NCI-H2227 (cell line): ENCODE measurements around the gene PARN.
"Not testable (repeated sequence)": the region's sequence is repeated elsewhere in the genome, so short reads cannot be mapped to it uniquely, and the experiment has no call there.

ENCODE experiments used
- DNase-seq: peaks from one replicate; lab custom pipeline; 2025; ENCODE audit not compliant: unreplicated experiment; lab: John Stamatoyannopoulos, UW

Gene PARN

GRCh38 chr16:14629919-14630619 lies at the start of gene PARN:
Gene PARN, minus strand, starts transcription at chr16:14630260. Its CDS starts 135 bp downstream, at chr16:14630125.
- DNase-seq: peak; percentile 98

- DNase-seq: no peak
These were observed 48.9 kb upstream of the PARN start for GRCh38 chr16:14678748-14679497.

GRCh38 chr16:14677627-14678026 lies 47.6 kb upstream of the PARN start:
- DNase-seq: no peak

- no peak for DNase-seq
These were observed 46.6 kb upstream of the PARN start for GRCh38 chr16:14676633-14677032.

GRCh38 chr16:14672403-14672971 lies 42.4 kb upstream of the PARN start:
- DNase-seq: no peak

- no peak for DNase-seq
These were observed 39.7 kb upstream of the PARN start for GRCh38 chr16:14669776-14670175.

GRCh38 chr16:14668556-14669223 lies 38.6 kb upstream of the PARN start:
- no peak for DNase-seq

- DNase-seq: no peak
These were observed 37.5 kb upstream of the PARN start for GRCh38 chr16:14667347-14668266.

- no peak for DNase-seq
These were observed 28.0 kb upstream of the PARN start for GRCh38 chr16:14658063-14658462.

GRCh38 chr16:14652726-14653125 lies 22.7 kb upstream of the PARN start:
- DNase-seq: no peak

- DNase-seq: no peak
These were observed 20.6 kb upstream of the PARN start for GRCh38 chr16:14650629-14651028.

GRCh38 chr16:14649816-14650215 lies 19.8 kb upstream of the PARN start:
- DNase-seq: no peak

- DNase-seq: no peak
These were observed 11.9 kb upstream of the PARN start for GRCh38 chr16:14641926-14642325.

GRCh38 chr16:14641206-14641605 lies 11.1 kb upstream of the PARN start:
- DNase-seq: no peak

GRCh38 chr16:14640538-14640937 lies 10.5 kb upstream of the PARN start:
- DNase-seq: no peak

GRCh38 chr16:14636951-14637240 lies 6.8 kb upstream of the PARN start:
- not testable (repeated sequence) for DNase-seq

- not testable (repeated sequence) for DNase-seq
These were observed 6.3 kb upstream of the PARN start for GRCh38 chr16:14636179-14636950.

- DNase-seq: no peak
These were observed 5.5 kb upstream of the PARN start for GRCh38 chr16:14635395-14636165.

- no peak for DNase-seq
These were observed 4.3 kb upstream of the PARN start for GRCh38 chr16:14634389-14634725.
